ENCODE data around the gene SNX4.

SNX4 gene

GRCh38 chr3:125403789-125404188 is 116.2 kb downstream of the SNX4 start:
- no peak for DNase-seq (ENCODE audit: low read depth in 2 of 3, low spot score in 2 of 3)

GRCh38 chr3:125402639-125403038 is 117.4 kb downstream of the SNX4 start:
- DNase-seq (ENCODE audit: low read depth in 2 of 3, low spot score in 2 of 3): no peak

DNA sequence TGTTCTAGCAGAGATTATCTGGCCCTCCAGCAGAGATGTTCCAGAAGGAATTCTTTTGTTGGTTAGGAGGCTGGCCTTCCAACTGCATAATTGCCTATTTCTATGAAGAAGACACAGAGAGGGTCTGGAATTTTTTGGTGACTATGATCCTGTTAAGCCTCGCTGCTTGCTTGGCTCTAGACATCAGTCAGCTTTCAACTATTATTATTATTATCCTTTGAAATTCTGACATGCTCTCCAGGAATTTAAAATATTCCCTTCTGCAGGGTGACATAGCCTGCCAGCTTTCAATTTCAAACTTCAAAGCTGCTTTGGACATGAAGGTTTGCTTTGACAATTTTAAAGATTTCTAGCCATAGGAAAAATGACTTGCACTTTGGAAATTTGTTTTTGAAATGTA is 118.6 kb downstream of the SNX4 start:
- no peak for DNase-seq (ENCODE audit: low read depth in 2 of 3, low spot score in 2 of 3)

DNA sequence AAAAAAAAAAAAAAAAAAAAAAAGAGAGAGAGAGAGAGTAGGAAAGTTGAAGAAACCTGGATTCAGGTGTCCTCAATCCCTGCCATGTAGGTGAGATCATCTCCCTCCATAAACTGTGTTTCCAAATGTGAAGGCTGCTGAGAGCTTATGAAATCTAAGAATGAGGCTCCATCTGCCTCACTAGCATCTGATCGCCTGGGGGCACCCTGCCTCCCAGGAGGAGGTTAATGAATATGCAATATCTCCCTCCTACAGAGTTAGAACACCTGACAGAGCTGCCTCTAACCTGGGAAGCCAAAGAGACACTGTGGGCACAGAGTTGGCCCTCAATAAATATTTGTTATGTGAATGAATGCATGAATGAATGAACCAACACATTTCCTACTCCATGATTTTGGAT is 121.0 kb downstream of the SNX4 start:
- no peak for DNase-seq (ENCODE audit: low read depth in 2 of 3, low spot score in 2 of 3)
